Adrenal gland (tissue), 12 donors: ENCODE results near the gene SLC39A7. TPM values are rescaled to one million over a fixed set of nuclear protein-coding genes. Genes with fewer than 3 reads are reported as not detected.

Experiments used
- DNase-seq, 7 donors: peaks; one replicate each; pipeline ENCODE4 v3.0.0-alpha.2; 2019 to 2020
- H3K27ac ChIP-seq, 5 donors: fragments of 200-600 bp; sonication (generic) in 4 of 5; 1 replicate in 3 of 5; 2 replicates in 2 of 5; pipeline versions ENCODE4 v1.5.1 to v1.8.0; 2016 to 2020; ENCODE audit warnings: mild to moderate bottlenecking in 1 of 5
- H3K27me3 ChIP-seq: fragments of 200-600 bp; 2 replicates; pipeline ENCODE4 v1.8.0; 2021
- H3K36me3 ChIP-seq, 2 donors: fragments of 200-600 bp; replicated peaks in 1 of 2; 1 replicate in 1 of 2; 2 replicates in 1 of 2; pipeline versions ENCODE4 v1.5.1 to v1.8.0; 2018 to 2022
- H3K4me1 ChIP-seq, 2 donors: fragments of 200-600 bp; replicated peaks in 1 of 2; 1 replicate in 1 of 2; 2 replicates in 1 of 2; pipeline versions ENCODE4 v1.5.1 to v1.8.0; 2018 to 2021
- H3K4me3 ChIP-seq, 4 donors: fragments of 200-600 bp; sonication (generic) in 3 of 4; one replicate each; pipeline ENCODE4 v1.5.1; 2016 to 2018
- H3K9me3 ChIP-seq, 3 donors: fragments of 200-600 bp; sonication (generic) in 1 of 3; replicated peaks in 1 of 3; 1 replicate in 2 of 3; 2 replicates in 1 of 3; pipeline versions ENCODE4 v1.5.1 to v1.8.0; 2016 to 2021
- CTCF ChIP-seq, 6 experiments: fragments of 450-650 bp in 4 of 6; fragments of 200-600 bp in 2 of 6; sonication (generic) in 1 of 6; IDR thresholded peaks; 1 replicate in 5 of 6; 2 replicates in 1 of 6; pipeline versions ENCODE4 v1.5.1 to v1.8.0; 2016 to 2021; ENCODE audit warnings: antibody characterized with exemption in 6 of 6, mild to moderate bottlenecking in 2 of 6, moderate library complexity in 1 of 6
- POLR2A ChIP-seq, 2 donors: fragments of 450-650 bp; IDR thresholded peaks; one replicate each; pipeline ENCODE4 v1.6.1; 2017; ENCODE audit warnings: antibody characterized with exemption in 2 of 2, mild to moderate bottlenecking in 2 of 2, moderate library complexity in 1 of 2
- WGBS, 4 donors: extraction: QIAGEN DNeasy Blood & Tissue Kit in 2 of 4; methylation state at CpG; one replicate each; pipeline versions ENCODE4 v1.1.5 to v1.1.7; 2013 to 2017; 5-methylcytosine and 5-hydroxymethylcytosine counted together
- intact Hi-C, 2 donors: fragments of 100-400 bp; cut with DNase I; formaldehyde crosslinking; loops; one replicate each; pipeline versions ENCODE4 v1.14.1 to v1.15.0; 2022 to 2023
- polyA plus RNA-seq, 3 donors: library from polyadenylated mRNA; stranded (reverse); fragments of 200-250 nt in 2 of 3; fragments of 350-450 nt in 1 of 3; fragmentation: Illumina TruSeq in 1 of 3; extraction: RNeasy Lipid Tissue Mini Kit (QIAGEN cat#74804) in 1 of 3; gene quantifications; one replicate each; pipeline ENCODE4 v1.2.3, GENCODE V29; 2013 to 2014
- total RNA-seq, 9 donors: library from RNA; depleted of rRNA in 4 of 9; stranded (reverse); fragments of >200 nt in 4 of 9; fragments of 120-200 nt in 1 of 9; fragmentation: NEBNext Ultra II Directional in 1 of 9; extraction: Animal tissue kit (Norgen Biotek cat#: 25700) in 1 of 9; gene quantifications; one replicate each; pipeline versions ENCODE4 v1.1.0 to v1.2.4, GENCODE V29; 2013 to 2023
- donor health status: healthy with polysubstance abuse.
- donor health status: Bipolar disorder and iron deficiency.
- donor health status: DM: yes; HTN: yes; CAD: no.
- donor health status: DM: no; HTN: no; CAD: no.
- donor health status: DM: no; HTN: no; CAD: no.
- donor health status: DM: yes; HTN: yes; CAD: no.

The SLC39A7 gene
- total and polyA plus RNA-seq, 12 donors: 44.4 to 239 (median 111) TPM

GRCh38 chr6:33192105-33192646 lies 8.5 kb upstream of the SLC39A7 start, which contains the start of gene COL11A2:
Gene COL11A2 (minus strand): TSS chr6:33192467. CDS start chr6:33192240, 227 bp downstream.
- Histone ChIP-seq H3K4me3 (peak within 1 kb of the TSS in 2 of 4 donors; percentile 4 to 44), H3K4me1 (peaks cover 9 to 13% of the 10 kb centered on the region in 2 donors), H3K36me3 (peaks cover 0 to 30% of the 10 kb centered on the region in 2 donors), H3K27ac (no peak within 1 kb of the TSS), H3K9me3 (no peaks in the 10 kb centered on the region), H3K27me3 (peaks cover 13% of the 10 kb centered on the region)
- no peak for DNase-seq
- TF ChIP-seq POLR2A (IDR thresholded peaks at IDR 0.05) (no peak), CTCF (IDR thresholded peaks at IDR 0.05) (no peak)
- 9 to 24% (median 11%) methylated on average over 13 to 35 of the region's 35 CpGs; no CpG with 5 or more reads in 1 of the 4 donors for WGBS, 4 donors
- intact Hi-C loops: no loop called here

- TF ChIP-seq CTCF (IDR thresholded peaks at IDR 0.05) (peak in 1 of 6 experiments; percentile 2), POLR2A (IDR thresholded peaks at IDR 0.05) (no peak)
- DNase-seq: peak in 4 of 7 donors; percentile 23 to 53 (median 40)
- Histone ChIP-seq H3K27me3 (peaks cover 13% of the 10 kb centered on the region), H3K27ac (no peak overlapping the region), H3K36me3 (peaks cover 0 to 33% of the 10 kb centered on the region in 2 donors), H3K9me3 (no peaks in the 10 kb centered on the region), H3K4me3 (peak overlapping the region in 2 of 4 donors; percentile 4 to 44), H3K4me1 (peaks cover 9 to 21% of the 10 kb centered on the region in 2 donors)
- WGBS, 4 donors: 2 to 5% (median 2%) methylated on average over 21 to 71 of the region's 72 CpGs
- intact Hi-C loops: no loop called here
Observed at GRCh38 chr6:33192671-33193602, 7.7 kb upstream of the SLC39A7 start.

GRCh38 chr6:33193619-33194018 lies 7.0 kb upstream of the SLC39A7 start:
- TF ChIP-seq POLR2A (IDR thresholded peaks at IDR 0.05) (no peak), CTCF (IDR thresholded peaks at IDR 0.05) (no peak)
- peak overlapping the region in 1 of 4 donors; percentile 44 for H3K4me3 ChIP-seq
- intact Hi-C loops: no loop called here
- H3K9me3 ChIP-seq: no peaks in the 10 kb centered on the region
- H3K36me3 ChIP-seq: peaks cover 0 to 33% of the 10 kb centered on the region in 2 donors
- H3K27ac ChIP-seq: no peak overlapping the region
- H3K4me1 ChIP-seq: peaks cover 16 to 28% of the 10 kb centered on the region in 2 donors
- no peak for DNase-seq
- H3K27me3 ChIP-seq: peaks cover 13% of the 10 kb centered on the region
- whole genome bisulfite sequencing, 4 donors: 59 to 70% (median 65%) methylated on average over 6 of the region's 6 CpGs

GRCh38 chr6:33194431-33194979 lies 6.2 kb upstream of the SLC39A7 start:
- intact Hi-C loops: no loop called here
- 77 to 100% (median 85%) methylated on average over 5 to 8 of the region's 8 CpGs for WGBS, 4 donors
- H3K27ac ChIP-seq: no peak overlapping the region
- peaks cover 0 to 33% of the 10 kb centered on the region in 2 donors for H3K36me3 ChIP-seq
- no peaks in the 10 kb centered on the region for H3K9me3 ChIP-seq
- peaks cover 13% of the 10 kb centered on the region for H3K27me3 ChIP-seq
- H3K4me3 ChIP-seq: no peak overlapping the region
- DNase-seq: peak in 1 of 7 donors; percentile 55
- no peak for TF ChIP-seq CTCF (IDR thresholded peaks at IDR 0.05)
- no peak for TF ChIP-seq POLR2A (IDR thresholded peaks at IDR 0.05)
- H3K4me1 ChIP-seq: peaks cover 23 to 37% of the 10 kb centered on the region in 2 donors
